B cell (primary cell): ENCODE data around the gene SLC26A3.

Experiments used
- EZH2 ChIP-seq: IDR thresholded peaks from 2 replicates; pipeline ENCODE4 v1.6.1; 2012; ENCODE audit warnings: borderline replicate concordance, low read depth, mild to moderate bottlenecking, moderate library complexity, low read length; ENCODE audit not compliant: insufficient read depth, poor library complexity, severe bottlenecking
- TF ChIP-seq, protein P1 (sequence below): fragments of 200-600 bp; IDR thresholded peaks from one replicate; pipeline ENCODE4 v1.8.0; 2022; ENCODE audit warnings: antibody characterized with exemption, mild to moderate bottlenecking

DNA sequence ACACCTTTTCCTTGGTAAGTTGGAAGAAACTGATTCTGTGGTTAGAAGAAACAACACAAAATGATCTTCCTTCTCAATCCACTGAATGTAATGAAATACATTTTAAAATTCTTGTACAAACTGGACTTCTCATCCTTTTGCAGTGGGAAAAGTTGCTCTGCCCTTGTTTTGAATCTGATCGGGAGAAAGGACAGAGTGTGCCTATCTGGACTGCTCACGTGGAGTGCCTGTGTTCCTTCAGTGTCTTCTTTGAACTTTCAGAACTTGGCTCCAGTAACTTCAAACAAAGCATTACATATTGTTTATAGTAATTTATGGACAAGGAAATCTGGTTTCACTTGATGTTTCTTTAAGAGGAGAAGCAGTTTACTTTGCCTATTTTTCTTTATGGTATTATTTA lies 17.1 kb downstream of the SLC26A3 start:
- TF ChIP-seq, protein P1, sequence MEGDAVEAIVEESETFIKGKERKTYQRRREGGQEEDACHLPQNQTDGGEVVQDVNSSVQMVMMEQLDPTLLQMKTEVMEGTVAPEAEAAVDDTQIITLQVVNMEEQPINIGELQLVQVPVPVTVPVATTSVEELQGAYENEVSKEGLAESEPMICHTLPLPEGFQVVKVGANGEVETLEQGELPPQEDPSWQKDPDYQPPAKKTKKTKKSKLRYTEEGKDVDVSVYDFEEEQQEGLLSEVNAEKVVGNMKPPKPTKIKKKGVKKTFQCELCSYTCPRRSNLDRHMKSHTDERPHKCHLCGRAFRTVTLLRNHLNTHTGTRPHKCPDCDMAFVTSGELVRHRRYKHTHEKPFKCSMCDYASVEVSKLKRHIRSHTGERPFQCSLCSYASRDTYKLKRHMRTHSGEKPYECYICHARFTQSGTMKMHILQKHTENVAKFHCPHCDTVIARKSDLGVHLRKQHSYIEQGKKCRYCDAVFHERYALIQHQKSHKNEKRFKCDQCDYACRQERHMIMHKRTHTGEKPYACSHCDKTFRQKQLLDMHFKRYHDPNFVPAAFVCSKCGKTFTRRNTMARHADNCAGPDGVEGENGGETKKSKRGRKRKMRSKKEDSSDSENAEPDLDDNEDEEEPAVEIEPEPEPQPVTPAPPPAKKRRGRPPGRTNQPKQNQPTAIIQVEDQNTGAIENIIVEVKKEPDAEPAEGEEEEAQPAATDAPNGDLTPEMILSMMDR = no peak
- no peak for TF ChIP-seq EZH2
